ENCODE data around the gene SAP25. TPM values are rescaled to one million over a fixed set of nuclear protein-coding genes. Genes with fewer than 3 reads are reported as not detected.
A peak's percentile ranks its signal among the peaks of the same experiment; 100 is the strongest.

Gene SAP25
- total RNA-seq, 1 donor from 2014 or later: not detected

DNA sequence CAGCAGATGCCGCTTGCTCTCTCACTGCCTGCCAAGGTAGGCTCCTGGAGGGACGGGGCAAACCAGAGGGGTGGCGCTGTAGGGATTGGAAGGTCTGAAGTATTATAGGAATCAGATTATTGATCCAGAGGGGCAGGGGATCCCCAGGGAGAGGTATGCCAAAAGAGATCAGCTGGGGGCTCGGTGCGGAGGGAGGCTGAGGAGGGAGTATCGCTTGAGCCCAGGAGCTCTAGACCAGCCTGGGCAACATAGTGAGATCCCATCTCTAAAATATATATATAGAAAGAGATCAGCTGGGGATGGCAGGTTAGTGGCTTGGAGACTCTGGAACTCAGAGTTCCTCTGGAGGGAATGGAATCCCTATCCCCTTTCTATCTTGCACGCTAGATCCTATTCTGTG, 21.5 kb upstream of the SAP25 start:
- DNase-seq (ENCODE audit: low read depth): no peak

GRCh38 chr7:100591596-100591995, 17.9 kb upstream of the SAP25 start:
- no peak for DNase-seq (ENCODE audit: low read depth)

GRCh38 chr7:100590077-100590737, 16.5 kb upstream of the SAP25 start:
- DNase-seq (ENCODE audit: low read depth): no peak

GRCh38 chr7:100589341-100589947, 15.7 kb upstream of the SAP25 start:
- DNase-seq (ENCODE audit: low read depth): no peak

- no peak for DNase-seq (ENCODE audit: low read depth)
Observed at GRCh38 chr7:100588438-100588837, 14.7 kb upstream of the SAP25 start.

GRCh38 chr7:100586266-100587025, 12.7 kb upstream of the SAP25 start, which contains the start of gene FBXO24:
TSS of gene FBXO24 (plus strand) at chr7:100586328. CDS start at chr7:100586626, 298 bp downstream.
- peak; percentile 99 for DNase-seq (ENCODE audit: low read depth)

- DNase-seq (ENCODE audit: low read depth): no peak
Observed at GRCh38 chr7:100585511-100586265, 12.0 kb upstream of the SAP25 start, which contains the start of gene LRCH4. TSS of gene LRCH4 (minus strand) at chr7:100586129. CDS start at chr7:100586100, 29 bp downstream.

DNA sequence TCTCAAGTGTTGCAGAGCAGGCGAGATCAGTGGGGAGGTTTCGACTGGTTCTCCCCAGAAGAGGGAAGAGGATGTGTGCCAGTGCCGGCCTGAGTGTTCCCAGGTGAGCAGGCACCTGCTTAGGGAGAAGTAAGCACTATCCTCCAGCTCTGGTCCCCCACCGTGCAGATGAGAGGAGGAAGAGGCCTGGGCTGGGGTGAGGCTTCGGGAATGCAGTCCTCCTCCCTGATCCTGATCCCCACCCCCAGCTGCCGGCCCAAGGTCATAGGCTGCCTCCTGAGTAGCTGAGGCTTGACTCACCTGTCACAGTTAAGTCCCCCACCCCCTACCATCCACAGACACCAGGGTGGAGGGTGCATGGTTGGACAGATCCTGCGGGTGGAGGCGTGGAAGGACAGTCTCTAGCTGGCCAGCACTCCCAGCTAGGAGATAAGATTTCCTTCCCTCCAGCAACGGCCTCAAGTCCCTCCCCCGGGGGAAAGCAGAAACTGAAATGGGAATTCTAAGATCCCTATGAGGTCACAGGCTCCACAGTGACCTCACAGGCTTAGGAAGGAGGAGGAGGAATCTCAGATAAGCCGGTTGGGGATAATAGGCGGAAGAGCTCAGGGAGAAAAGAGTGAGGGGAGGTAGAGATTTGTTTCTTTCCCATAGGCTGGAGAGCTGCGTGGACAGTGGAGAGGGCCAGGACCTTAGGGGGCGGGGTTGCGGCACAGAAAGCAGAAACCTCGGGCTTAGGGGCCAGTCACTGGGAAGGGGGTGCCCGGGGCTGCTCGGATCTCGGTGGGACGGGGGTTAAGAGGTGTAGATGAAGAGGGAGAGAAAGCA, 11.2 kb upstream of the SAP25 start:
- DNase-seq (ENCODE audit: low read depth): peak; percentile 48

GRCh38 chr7:100584054-100584682, 10.5 kb upstream of the SAP25 start:
- no peak for DNase-seq (ENCODE audit: low read depth)

GRCh38 chr7:100583132-100584053, 9.7 kb upstream of the SAP25 start:
- no peak for DNase-seq (ENCODE audit: low read depth)

GRCh38 chr7:100582650-100583049, 8.9 kb upstream of the SAP25 start:
- no peak for DNase-seq (ENCODE audit: low read depth)

- DNase-seq (ENCODE audit: low read depth): no peak
Observed at GRCh38 chr7:100582041-100582579, 8.4 kb upstream of the SAP25 start.

DNA sequence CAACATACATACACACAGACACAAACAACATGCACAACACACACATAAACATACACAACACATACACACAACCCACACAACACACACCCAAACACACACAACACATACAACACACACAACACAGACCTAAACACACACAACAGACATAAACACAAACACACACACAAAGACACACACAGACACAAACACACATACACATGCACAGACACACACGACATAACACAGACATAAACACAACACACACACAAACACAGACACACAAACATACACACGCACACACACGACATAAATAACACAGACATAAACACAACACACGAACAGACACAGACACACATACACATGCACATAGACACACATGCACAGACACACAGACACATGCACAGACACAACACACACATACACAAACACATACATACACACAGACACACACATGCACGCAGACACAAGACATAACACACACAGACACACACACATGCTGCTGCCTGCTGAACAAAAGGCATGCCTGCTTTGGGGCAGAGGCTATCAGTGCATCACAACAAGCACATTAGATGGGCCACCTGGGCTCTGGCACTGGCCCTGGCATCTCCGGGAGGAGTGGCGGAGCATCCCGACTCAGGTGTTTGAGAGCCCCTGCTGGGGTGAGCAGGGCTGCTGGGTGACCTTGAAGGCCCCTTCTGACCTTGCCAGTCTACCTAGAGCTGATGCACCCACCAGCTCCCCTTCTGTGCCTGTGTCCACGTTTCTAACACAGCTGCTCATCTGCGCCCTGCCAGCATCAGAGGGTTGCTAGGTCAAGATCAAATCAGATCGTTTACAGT, 7.0 kb upstream of the SAP25 start:
- DNase-seq (ENCODE audit: low read depth): no peak

DNA sequence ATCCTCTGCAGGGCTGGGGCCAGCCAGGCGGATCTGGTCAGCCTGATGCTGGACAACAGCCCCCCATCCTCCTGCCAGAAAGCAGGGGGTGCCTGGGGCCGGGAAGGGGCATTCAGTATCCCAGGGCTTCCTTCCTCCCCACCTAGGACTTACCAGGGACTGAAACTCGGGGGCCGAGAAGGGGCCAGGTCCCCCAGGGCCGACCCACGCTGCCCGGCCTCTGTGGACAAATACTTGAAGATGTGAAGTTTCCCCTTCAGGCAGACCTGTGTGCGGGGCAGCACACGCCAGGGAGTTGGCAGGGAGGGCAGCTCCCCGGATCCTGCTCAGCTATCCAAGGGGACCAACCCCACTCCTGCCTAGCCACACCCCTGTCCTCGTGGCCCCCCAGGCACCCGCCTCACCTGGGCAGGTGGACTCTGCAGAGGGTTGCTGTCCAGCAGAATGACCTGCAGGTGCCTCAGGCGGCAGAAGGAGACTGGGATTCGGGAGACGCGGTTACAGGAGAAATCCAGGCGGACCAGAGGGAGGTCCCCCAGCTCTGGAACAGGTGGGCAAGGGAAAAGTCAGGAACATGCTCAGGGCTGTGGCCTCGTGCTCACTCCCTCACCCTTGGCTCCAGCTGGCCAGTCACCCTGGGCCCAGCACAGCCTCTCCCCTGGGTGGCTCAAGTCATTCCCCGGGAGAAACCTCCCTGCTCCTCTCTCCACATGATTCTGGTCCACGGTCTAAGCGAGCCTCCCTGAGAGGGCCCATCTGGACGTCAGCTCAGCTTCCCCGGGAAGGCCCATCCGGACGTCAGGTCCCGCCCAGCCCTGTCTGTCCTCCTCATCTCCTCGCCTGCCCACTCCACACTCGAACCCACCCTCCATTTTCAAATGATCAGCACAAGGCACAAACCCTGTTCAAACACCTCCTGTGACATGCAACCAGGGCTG, 4.8 kb upstream of the SAP25 start:
- no peak for DNase-seq (ENCODE audit: low read depth)

- DNase-seq (ENCODE audit: low read depth): no peak
Observed at GRCh38 chr7:100577507-100577906, 3.8 kb upstream of the SAP25 start.

DNA sequence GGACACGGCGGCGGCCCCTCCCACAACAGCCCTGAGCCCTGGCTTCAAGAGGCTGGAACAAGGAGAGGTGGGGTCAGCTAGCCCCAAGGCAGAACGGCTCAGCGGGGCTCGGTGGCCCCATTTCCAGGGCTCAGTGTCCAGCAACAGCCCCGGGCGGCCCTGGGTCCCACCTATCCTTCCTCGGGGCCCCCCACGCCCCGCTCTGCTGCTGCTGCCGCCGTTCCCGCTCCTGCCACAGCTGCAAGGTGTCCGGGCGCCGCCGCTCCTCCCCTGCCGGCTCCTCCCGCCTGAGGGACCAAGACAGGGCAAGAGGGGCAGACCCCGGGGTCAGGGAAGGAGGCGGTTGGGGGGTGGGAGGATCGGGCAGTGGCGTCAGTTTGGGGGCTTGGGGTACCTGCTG, 3.4 kb upstream of the SAP25 start:
- DNase-seq (ENCODE audit: low read depth): no peak

- DNase-seq (ENCODE audit: low read depth): no peak
Observed at GRCh38 chr7:100576384-100576993, 2.8 kb upstream of the SAP25 start.
